IMR-90 (cell line): ENCODE results near the gene PRR5L. TPM values are rescaled to one million over a fixed set of nuclear protein-coding genes. Genes with fewer than 3 reads are reported as not detected.

Source experiments
- ATAC-seq: fragments of 200-7000 bp; cut with Tn5 transposase; 2 replicates; pipeline ENCODE4 v1.9.1; 2020; ENCODE audit warnings: low read depth, mild to moderate bottlenecking, moderate library complexity
- BruUV-seq: library from RNA; stranded (reverse); fragments of 400-500 nt; replicated peaks from 2 replicates; lab custom pipeline; 2021; lab: Mats Ljungman, UMichigan
- CTCF ChIA-PET: fragments of 300-600 bp; formaldehyde crosslinking; extraction: SDS; loops from one replicate; lab custom pipeline; 2021; ENCODE audit warnings: antibody characterized with exemption; lab: Yijun Ruan, JAX
- POLR2A ChIA-PET: fragments of 300-600 bp; sonication (Branson Sonifier 250); formaldehyde crosslinking; loops from one replicate; lab custom pipeline; 2022; ENCODE audit warnings: antibody characterized with exemption; ENCODE audit not compliant: unreplicated experiment; lab: Charles Lee
- DNase-seq: peaks from one replicate; pipeline ENCODE4 v3.0.0; 2013
- H2AFZ ChIP-seq: replicated peaks from 2 replicates; pipeline ENCODE3; 2013; ENCODE audit warnings: low read length, mild to moderate bottlenecking; ENCODE audit not compliant: poor library complexity
- H2AK5ac ChIP-seq: 2 replicates; pipeline ENCODE4 v1.6.1; 2013; ENCODE audit warnings: low read depth, low read length, inconsistent platforms
- H2AK9ac ChIP-seq: replicated peaks from 2 replicates; pipeline ENCODE3; 2013; ENCODE audit warnings: mild to moderate bottlenecking, low read depth, low read length, moderate library complexity; ENCODE audit not compliant: poor library complexity
- H2BK120ac ChIP-seq: 2 replicates; pipeline ENCODE4 v1.6.1; 2013; ENCODE audit warnings: low read depth, low read length, inconsistent platforms
- H2BK15ac ChIP-seq: 3 replicates; pipeline ENCODE4 v1.6.1; 2013; ENCODE audit warnings: low read depth, low read length, inconsistent platforms
- H2BK20ac ChIP-seq: 2 replicates; pipeline ENCODE4 v1.6.1; 2013; ENCODE audit warnings: low read depth, mild to moderate bottlenecking, inconsistent platforms, low read length, moderate library complexity
- H2BK5ac ChIP-seq: 2 replicates; pipeline ENCODE4 v1.6.1; 2013; ENCODE audit warnings: mild to moderate bottlenecking, low read depth, low read length, inconsistent platforms; ENCODE audit not compliant: poor library complexity, severe bottlenecking
- H3K14ac ChIP-seq: replicated peaks from 2 replicates; pipeline ENCODE4 v1.6.1; 2013; ENCODE audit warnings: low read depth, low read length, inconsistent platforms
- H3K18ac ChIP-seq: 2 replicates; pipeline ENCODE4 v1.6.1; 2013; ENCODE audit warnings: low read depth, low read length, control low read depth
- H3K23ac ChIP-seq: 2 replicates; pipeline ENCODE4 v1.6.1; 2013; ENCODE audit warnings: low read depth, low read length, inconsistent platforms
- H3K27ac ChIP-seq: 2 replicates; pipeline ENCODE4 v1.5.1; 2013; ENCODE audit warnings: mild to moderate bottlenecking, control low read depth, low read length; ENCODE audit not compliant: insufficient read depth
- H3K27me3 ChIP-seq: 2 replicates; pipeline ENCODE4 v1.6.1; 2013; ENCODE audit warnings: low read length; ENCODE audit not compliant: control insufficient read depth, insufficient read depth
- H3K36me3 ChIP-seq: 2 replicates; pipeline ENCODE4 v1.6.1; 2013; ENCODE audit warnings: low read length, mixed read lengths; ENCODE audit not compliant: control insufficient read depth, insufficient read depth
- H3K4ac ChIP-seq: 2 replicates; pipeline ENCODE4 v1.6.1; 2013; ENCODE audit warnings: low read depth, low read length, inconsistent platforms
- H3K4me1 ChIP-seq: 2 replicates; pipeline ENCODE4 v1.6.1; 2013; ENCODE audit warnings: low read length, mixed read lengths; ENCODE audit not compliant: control insufficient read depth, insufficient read depth
- H3K4me2 ChIP-seq: 2 replicates; pipeline ENCODE4 v1.6.1; 2013; ENCODE audit warnings: low read depth, mild to moderate bottlenecking, control low read depth, low read length, moderate library complexity
- H3K4me3 ChIP-seq: 2 replicates; pipeline ENCODE4 v1.5.1; 2013; ENCODE audit warnings: low read depth, mild to moderate bottlenecking, control low read depth, low read length, moderate library complexity; ENCODE audit not compliant: insufficient read depth
- H3K56ac ChIP-seq: 2 replicates; pipeline ENCODE4 v1.6.1; 2013; ENCODE audit warnings: low read length, inconsistent platforms; ENCODE audit not compliant: insufficient read depth; ENCODE audit errors: extremely low read depth
- H3K79me1 ChIP-seq, 2 experiments: 2 replicates each; pipeline ENCODE4 v1.6.1; 2013; ENCODE audit warnings: low read length in 2 of 2, inconsistent platforms in 1 of 2, low read depth in 1 of 2
- H3K9ac ChIP-seq: 2 replicates; pipeline ENCODE4 v1.6.1; 2013; ENCODE audit warnings: low read depth, low read length, control low read depth
- H3K9me1 ChIP-seq: 2 replicates; pipeline ENCODE4 v1.6.1; 2013; ENCODE audit warnings: low read length, inconsistent platforms; ENCODE audit not compliant: insufficient read depth
- H3K9me3 ChIP-seq: 2 replicates; pipeline ENCODE4 v1.6.1; 2013; ENCODE audit warnings: low read length; ENCODE audit not compliant: control insufficient read depth, insufficient read depth
- H4K20me1 ChIP-seq: 2 replicates; pipeline ENCODE4 v1.6.1; 2013; ENCODE audit warnings: low read length, inconsistent platforms; ENCODE audit not compliant: insufficient read depth
- H4K5ac ChIP-seq: 2 replicates; pipeline ENCODE4 v1.6.1; 2013; ENCODE audit warnings: mild to moderate bottlenecking, low read depth, low read length, control low read depth
- H4K8ac ChIP-seq, 2 experiments: 2 replicates each; pipeline ENCODE4 v1.6.1; 2013; ENCODE audit warnings: low read depth in 2 of 2, low read length in 2 of 2, control low read depth in 1 of 2, inconsistent platforms in 1 of 2
- H4K91ac ChIP-seq: 2 replicates; pipeline ENCODE4 v1.6.1; 2013; ENCODE audit warnings: low read depth, low read length, inconsistent platforms; ENCODE audit not compliant: insufficient read depth
- BHLHE40 ChIP-seq: fragments of 150-350 bp; IDR thresholded peaks from 2 replicates; pipeline ENCODE4 v1.6.1; 2016; ENCODE audit warnings: mild to moderate bottlenecking, low read depth, low read length
- CEBPB ChIP-seq: IDR thresholded peaks from 2 replicates; pipeline ENCODE4 v1.6.1; 2012; ENCODE audit warnings: low read depth, low read length, improper control_type of control experiment
- CHD1 ChIP-seq: IDR thresholded peaks from 2 replicates; pipeline ENCODE4 v1.6.1; 2012; ENCODE audit warnings: low read depth, low read length, improper control_type of control experiment
- MAFK ChIP-seq: IDR thresholded peaks from 2 replicates; pipeline ENCODE4 v1.6.1; 2012; ENCODE audit warnings: low read depth, low read length, improper control_type of control experiment
- MAZ ChIP-seq: IDR thresholded peaks from 2 replicates; pipeline ENCODE4 v1.6.1; 2012; ENCODE audit warnings: low read depth, mild to moderate bottlenecking, low read length, improper control_type of control experiment, moderate library complexity, borderline replicate concordance
- MXI1 ChIP-seq: IDR thresholded peaks from 2 replicates; pipeline ENCODE4 v1.6.1; 2012; ENCODE audit warnings: low read depth, mild to moderate bottlenecking, low read length, moderate library complexity, borderline replicate concordance
- NFE2L2 ChIP-seq: fragments of 150-350 bp; IDR thresholded peaks from 2 replicates; pipeline ENCODE4 v1.6.1; 2016; ENCODE audit warnings: low read depth, mild to moderate bottlenecking, low read length
- POLR2A ChIP-seq: IDR thresholded peaks from 2 replicates; pipeline ENCODE4 v1.6.1; 2012; ENCODE audit warnings: mild to moderate bottlenecking, low read depth, low read length
- RAD21 ChIP-seq: IDR thresholded peaks from 2 replicates; pipeline ENCODE4 v1.6.1; 2012; ENCODE audit warnings: low read length, improper control_type of control experiment
- SMC3 ChIP-seq: fragments of 150-350 bp; IDR thresholded peaks from 2 replicates; pipeline ENCODE4 v1.6.1; 2016; ENCODE audit warnings: low read depth, mild to moderate bottlenecking, antibody characterized with exemption, low read length, moderate library complexity
- USF2 ChIP-seq: fragments of 150-350 bp; IDR thresholded peaks from 2 replicates; pipeline ENCODE4 v1.6.1; 2017; ENCODE audit warnings: mild to moderate bottlenecking, antibody characterized with exemption, low read length, low read depth
- WGBS, 2 experiments: methylation state at CpG; one replicate each; pipeline versions ENCODE4 v1.1.5 to v1.1.7; 2013; ENCODE audit warnings: missing lambda C conversion rate in 2 of 2; ENCODE audit not compliant: insufficient read length in 1 of 2; ENCODE audit errors: extremely low coverage in 2 of 2; 5-methylcytosine and 5-hydroxymethylcytosine counted together
- dilution Hi-C: fragments of 300-500 bp; cut with HindIII; formaldehyde crosslinking; loops from one replicate; pipeline ENCODE4 v1.14.3; 2018; ENCODE audit warnings: low sequenced_read_pairs; ENCODE audit not compliant: unreplicated experiment
- in situ Hi-C: fragments of 300-500 bp; cut with MboI; formaldehyde crosslinking; loops from 3 replicates; pipeline ENCODE4 v1.14.3; 2019; ENCODE audit warnings: low sequenced_read_pairs, inconsistent platforms, mixed read lengths
- intact Hi-C: fragments of 100-400 bp; cut with micrococcal nuclease; formaldehyde crosslinking; loops from 2 replicates; pipeline ENCODE4 v1.10.0; 2022
- polyA plus RNA-seq, 3 experiments: library from polyadenylated mRNA; depleted of rRNA; stranded (reverse); fragments of >200 nt; gene quantifications; 2 replicates each; pipeline ENCODE4 v1.2.3, GENCODE V29; 2012; ENCODE audit warnings: low replicate concordance in 1 of 3
- total RNA-seq: library from RNA; depleted of rRNA; stranded (reverse); fragments of >200 nt; gene quantifications from 2 replicates; pipeline ENCODE4 v1.2.3, GENCODE V29; 2012
- TF ChIP-seq, protein P1 (sequence below): fragments of 150-350 bp; IDR thresholded peaks from 2 replicates; pipeline ENCODE4 v1.6.1; 2016; ENCODE audit warnings: low read depth, mild to moderate bottlenecking, low read length, moderate library complexity, borderline replicate concordance

The PRR5L gene
- total and polyA plus RNA-seq, 2 of the 4 experiments (the other 2 are of a cell fraction), result 2.9 to 3.6 TPM

DNA sequence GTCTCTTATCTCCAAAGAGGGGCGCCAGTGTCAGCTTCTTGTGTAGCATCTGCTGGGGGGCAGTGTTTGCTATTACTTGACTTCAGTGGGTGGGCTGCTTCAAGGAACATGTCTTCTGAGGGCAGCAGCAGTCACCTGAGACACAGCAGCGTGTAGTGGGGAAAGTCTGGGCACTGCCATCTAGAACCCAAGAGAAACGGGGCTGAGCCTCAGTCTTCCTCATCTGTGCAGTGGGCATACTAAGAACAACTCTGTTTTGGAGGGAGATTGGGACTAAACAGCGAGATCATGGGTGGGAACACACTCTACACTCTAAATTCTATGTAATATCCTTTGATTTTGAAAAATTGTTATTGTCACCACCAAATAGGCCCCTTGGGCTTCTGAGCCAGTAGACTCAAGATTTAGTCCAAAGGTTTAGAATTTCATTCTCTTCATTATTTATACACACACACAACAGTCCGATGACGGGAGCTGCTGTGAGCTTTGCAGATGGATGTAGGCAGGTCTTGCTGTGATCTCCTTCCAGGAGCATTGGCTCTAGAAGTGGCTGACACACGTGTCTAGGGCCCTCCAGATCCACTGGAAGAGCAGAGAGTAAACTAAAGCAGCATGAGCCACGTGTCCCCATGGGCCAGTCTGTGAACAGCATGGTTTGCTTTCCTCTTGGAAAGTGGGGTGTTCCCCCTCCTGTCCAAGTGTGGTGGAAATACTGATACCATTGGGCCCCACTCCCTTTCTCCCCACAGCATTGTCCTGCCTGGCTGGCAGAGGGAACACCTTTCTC lies 162.2 kb downstream of the PRR5L start:
- no TSS peak for BruUV-seq

More for the DNA sequence above, 162.2 kb downstream of the PRR5L start:
- Histone ChIP-seq H4K5ac (no peak overlapping the region), H3K9me3 (no peaks in the 10 kb centered on the region), H3K23ac (no peak overlapping the region; the same call in 1 of the 2 replicates), H3K4me1 (peaks cover 34% of the 10 kb centered on the region), H4K20me1 (no peaks in the 10 kb centered on the region), H3K36me3 (no peaks in the 10 kb centered on the region), H3K27me3 (no peaks in the 10 kb centered on the region), H4K91ac (peak overlapping the region; percentile 51; the same call in 1 of the 2 replicates), H3K27ac (no peak overlapping the region), H3K4ac (peak overlapping the region; percentile 39), H2BK5ac (no peak overlapping the region), H2BK20ac (peak overlapping the region; percentile 57; the same call in 1 of the 2 replicates), H3K56ac (no peak overlapping the region), H4K8ac (no peak overlapping the region), H3K18ac (no peak overlapping the region), H3K9ac (no peak overlapping the region), H3K14ac (peak overlapping the region; percentile 13; the same call in 1 of the 2 replicates), H2AK5ac (peak overlapping the region; percentile 64; the same call in 1 of the 2 replicates), H3K9me1 (peaks cover 36% of the 10 kb centered on the region), H2BK15ac (peak overlapping the region; percentile 65; the same call in 1 of the 3 replicates), H3K79me1 (peaks cover 0 to 9% of the 10 kb centered on the region in 2 experiments; a peak in 1 of 4 replicates), H2AFZ (no peak overlapping the region), H2BK120ac (peak overlapping the region; percentile 48), H2AK9ac (no peak overlapping the region), H3K4me3 (no peak overlapping the region), H3K4me2 (no peak overlapping the region)
- dilution Hi-C loops, result no loop called here
- no CpG with 5 or more reads among the region's 8 CpGs for WGBS, 2 experiments
- DNase-seq, result no peak
- POLR2A ChIA-PET, result no interaction called here
- no peak for ATAC-seq
- in situ Hi-C loops, result loop anchor here (25.0 kb wide), 1 partner anchor 846 kb away; the partner anchor contains the start of gene FJX1
- CTCF ChIA-PET, result no interaction called here
- intact Hi-C loops, result loop anchor here (5.0 kb wide), 1 partner anchor 81 kb away; no protein-coding TSS in a partner anchor
- TF ChIP-seq POLR2A (no peak), CHD1 (no peak), MXI1 (no peak), NFE2L2 (no peak), RAD21 (no peak), BHLHE40 (no peak), MAZ (no peak), USF2 (no peak), MAFK (no peak), CEBPB (no peak), SMC3 (no peak)
- TF ChIP-seq, protein P1, sequence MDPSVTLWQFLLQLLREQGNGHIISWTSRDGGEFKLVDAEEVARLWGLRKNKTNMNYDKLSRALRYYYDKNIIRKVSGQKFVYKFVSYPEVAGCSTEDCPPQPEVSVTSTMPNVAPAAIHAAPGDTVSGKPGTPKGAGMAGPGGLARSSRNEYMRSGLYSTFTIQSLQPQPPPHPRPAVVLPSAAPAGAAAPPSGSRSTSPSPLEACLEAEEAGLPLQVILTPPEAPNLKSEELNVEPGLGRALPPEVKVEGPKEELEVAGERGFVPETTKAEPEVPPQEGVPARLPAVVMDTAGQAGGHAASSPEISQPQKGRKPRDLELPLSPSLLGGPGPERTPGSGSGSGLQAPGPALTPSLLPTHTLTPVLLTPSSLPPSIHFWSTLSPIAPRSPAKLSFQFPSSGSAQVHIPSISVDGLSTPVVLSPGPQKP, result no peak
